ENCODE results near the gene SYT6.

The SYT6 gene

DNA sequence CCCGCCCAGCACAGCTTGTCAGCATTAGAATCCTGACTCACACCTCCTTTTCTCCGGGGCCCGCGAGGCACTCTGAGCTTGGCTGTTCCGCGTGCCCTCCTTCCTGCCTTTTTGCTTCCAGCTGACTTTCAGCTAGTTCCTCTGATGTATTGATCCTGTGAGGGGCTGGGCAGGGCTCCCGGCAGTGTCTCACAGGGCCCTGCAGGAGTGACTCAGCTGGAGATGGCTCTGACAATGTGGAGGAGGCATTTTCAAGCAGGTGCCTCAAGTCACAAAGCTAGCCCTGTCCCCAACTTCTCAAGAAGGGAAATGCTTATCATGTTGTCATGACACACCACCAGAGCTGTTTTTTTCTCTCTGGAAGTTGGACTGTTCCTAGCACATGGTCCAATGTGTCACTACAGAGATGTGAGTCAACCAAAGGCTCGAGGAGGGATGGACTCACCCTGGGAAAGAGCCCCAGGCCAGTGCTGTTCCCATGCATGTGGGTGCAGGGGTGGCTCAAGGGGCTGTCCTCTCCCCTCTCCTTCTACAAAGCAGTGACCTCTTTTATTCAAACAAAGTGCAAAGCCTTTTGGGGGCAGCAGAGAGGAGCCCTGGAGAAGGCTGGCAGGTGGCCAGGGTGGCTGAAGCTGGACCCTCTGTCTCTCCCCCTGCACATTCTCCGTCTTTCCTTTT is 30.6 kb downstream of the SYT6 start:
- no peak overlapping the region for H3K27ac ChIP-seq (ENCODE audit: low read depth in 2 of 2, low read length in 2 of 2)
- H3K4me1 ChIP-seq (ENCODE audit: control insufficient read depth in 2 of 2, insufficient read depth in 2 of 2, low read length in 2 of 2): no peaks in the 10 kb centered on the region
- H3K9ac ChIP-seq (ENCODE audit: low read depth in 1 of 2, low read length in 2 of 2): no peak overlapping the region
- no peaks in the 10 kb centered on the region for H3K9me3 ChIP-seq (ENCODE audit: control insufficient read depth in 2 of 2, low read length in 2 of 2)
- H3K27me3 ChIP-seq (ENCODE audit: control insufficient read depth in 2 of 2, insufficient read depth in 2 of 2, low read length in 2 of 2): no peaks in the 10 kb centered on the region
- H3K4me3 ChIP-seq (ENCODE audit: low read length in 2 of 2): no peak overlapping the region
- no peaks in the 10 kb centered on the region for H3K36me3 ChIP-seq (ENCODE audit: control insufficient read depth in 2 of 2, insufficient read depth in 2 of 2, low read length in 2 of 2)

- Histone ChIP-seq H3K9ac (ENCODE audit: low read depth in 1 of 2, low read length in 2 of 2) (no peak overlapping the region), H3K36me3 (ENCODE audit: control insufficient read depth in 2 of 2, insufficient read depth in 2 of 2, low read length in 2 of 2) (no peaks in the 10 kb centered on the region), H3K9me3 (ENCODE audit: control insufficient read depth in 2 of 2, low read length in 2 of 2) (no peaks in the 10 kb centered on the region), H3K27ac (ENCODE audit: low read depth in 2 of 2, low read length in 2 of 2) (no peak overlapping the region), H3K4me3 (ENCODE audit: low read length in 2 of 2) (no peak overlapping the region), H3K27me3 (ENCODE audit: control insufficient read depth in 2 of 2, insufficient read depth in 2 of 2, low read length in 2 of 2) (no peaks in the 10 kb centered on the region), H3K4me1 (ENCODE audit: control insufficient read depth in 2 of 2, insufficient read depth in 2 of 2, low read length in 2 of 2) (no peaks in the 10 kb centered on the region)
Observed at GRCh38 chr1:114118351-114118990, 35.2 kb downstream of the SYT6 start.

DNA sequence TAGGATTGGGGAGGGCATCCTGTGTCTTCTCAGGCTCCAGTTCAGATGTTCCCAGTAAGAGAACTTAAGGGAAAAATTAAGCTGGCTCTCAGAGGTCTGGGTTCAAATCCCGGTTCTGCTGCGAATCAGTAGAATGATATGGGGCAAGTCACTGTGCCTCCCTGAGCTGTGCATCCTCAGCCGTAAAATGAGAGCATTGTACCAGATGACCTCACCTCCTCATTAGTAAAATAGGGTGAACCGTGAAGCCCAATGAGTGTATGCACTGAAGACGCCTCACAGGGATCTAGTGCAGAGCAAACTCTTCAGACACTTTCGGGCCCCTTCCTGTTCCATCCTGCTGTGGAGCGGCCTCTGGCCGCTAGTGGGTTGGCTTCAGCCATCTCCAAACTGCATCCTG is 36.0 kb downstream of the SYT6 start:
- H3K27ac ChIP-seq (ENCODE audit: low read depth in 2 of 2, low read length in 2 of 2): no peak overlapping the region
- no peaks in the 10 kb centered on the region for H3K4me1 ChIP-seq (ENCODE audit: control insufficient read depth in 2 of 2, insufficient read depth in 2 of 2, low read length in 2 of 2)
- H3K9me3 ChIP-seq (ENCODE audit: control insufficient read depth in 2 of 2, low read length in 2 of 2): no peaks in the 10 kb centered on the region
- H3K36me3 ChIP-seq (ENCODE audit: control insufficient read depth in 2 of 2, insufficient read depth in 2 of 2, low read length in 2 of 2): no peaks in the 10 kb centered on the region
- H3K27me3 ChIP-seq (ENCODE audit: control insufficient read depth in 2 of 2, insufficient read depth in 2 of 2, low read length in 2 of 2): no peaks in the 10 kb centered on the region
- no peak overlapping the region for H3K9ac ChIP-seq (ENCODE audit: low read depth in 1 of 2, low read length in 2 of 2)
- no peak overlapping the region for H3K4me3 ChIP-seq (ENCODE audit: low read length in 2 of 2)

DNA sequence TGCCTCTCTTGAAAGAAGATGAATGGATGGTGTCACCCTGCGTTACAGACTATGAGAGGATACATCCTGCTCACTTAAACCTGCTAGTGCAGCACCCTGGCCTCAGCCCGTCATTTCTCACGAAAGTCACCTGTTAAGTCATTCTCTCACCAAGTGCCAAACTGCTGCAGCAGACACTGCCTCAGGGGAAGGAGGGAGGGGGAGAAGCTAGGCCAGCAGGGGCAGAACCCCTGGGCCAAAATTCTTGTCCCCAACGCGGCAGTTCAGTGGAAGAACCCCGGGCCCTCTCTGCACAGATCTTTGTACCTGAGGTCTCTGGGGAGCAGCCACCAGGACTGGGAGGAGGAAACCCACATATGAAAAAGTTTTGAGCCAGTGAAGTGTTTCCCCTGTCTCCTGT is 37.6 kb downstream of the SYT6 start:
- Histone ChIP-seq H3K9me3 (ENCODE audit: control insufficient read depth in 2 of 2, low read length in 2 of 2) (no peaks in the 10 kb centered on the region), H3K4me1 (ENCODE audit: control insufficient read depth in 2 of 2, insufficient read depth in 2 of 2, low read length in 2 of 2) (no peaks in the 10 kb centered on the region), H3K36me3 (ENCODE audit: control insufficient read depth in 2 of 2, insufficient read depth in 2 of 2, low read length in 2 of 2) (no peaks in the 10 kb centered on the region), H3K27me3 (ENCODE audit: control insufficient read depth in 2 of 2, insufficient read depth in 2 of 2, low read length in 2 of 2) (no peaks in the 10 kb centered on the region), H3K27ac (ENCODE audit: low read depth in 2 of 2, low read length in 2 of 2) (no peak overlapping the region), H3K9ac (ENCODE audit: low read depth in 1 of 2, low read length in 2 of 2) (no peak overlapping the region), H3K4me3 (ENCODE audit: low read length in 2 of 2) (no peak overlapping the region)

- Histone ChIP-seq H3K27ac (ENCODE audit: low read depth in 2 of 2, low read length in 2 of 2) (no peak overlapping the region), H3K36me3 (ENCODE audit: control insufficient read depth in 2 of 2, insufficient read depth in 2 of 2, low read length in 2 of 2) (no peaks in the 10 kb centered on the region), H3K4me1 (ENCODE audit: control insufficient read depth in 2 of 2, insufficient read depth in 2 of 2, low read length in 2 of 2) (no peaks in the 10 kb centered on the region), H3K4me3 (ENCODE audit: low read length in 2 of 2) (no peak overlapping the region), H3K9me3 (ENCODE audit: control insufficient read depth in 2 of 2, low read length in 2 of 2) (no peaks in the 10 kb centered on the region), H3K27me3 (ENCODE audit: control insufficient read depth in 2 of 2, insufficient read depth in 2 of 2, low read length in 2 of 2) (no peaks in the 10 kb centered on the region), H3K9ac (ENCODE audit: low read depth in 1 of 2, low read length in 2 of 2) (no peak overlapping the region)
Observed at GRCh38 chr1:114114185-114115094, 39.2 kb downstream of the SYT6 start.

GRCh38 chr1:114113411-114114184 is 40.1 kb downstream of the SYT6 start:
- Histone ChIP-seq H3K36me3 (ENCODE audit: control insufficient read depth in 2 of 2, insufficient read depth in 2 of 2, low read length in 2 of 2) (no peaks in the 10 kb centered on the region), H3K4me1 (ENCODE audit: control insufficient read depth in 2 of 2, insufficient read depth in 2 of 2, low read length in 2 of 2) (no peaks in the 10 kb centered on the region), H3K9me3 (ENCODE audit: control insufficient read depth in 2 of 2, low read length in 2 of 2) (no peaks in the 10 kb centered on the region), H3K9ac (ENCODE audit: low read depth in 1 of 2, low read length in 2 of 2) (no peak overlapping the region), H3K4me3 (ENCODE audit: low read length in 2 of 2) (no peak overlapping the region), H3K27me3 (ENCODE audit: control insufficient read depth in 2 of 2, insufficient read depth in 2 of 2, low read length in 2 of 2) (no peaks in the 10 kb centered on the region), H3K27ac (ENCODE audit: low read depth in 2 of 2, low read length in 2 of 2) (no peak overlapping the region)

GRCh38 chr1:114112775-114113174 is 40.9 kb downstream of the SYT6 start:
- no peaks in the 10 kb centered on the region for H3K27me3 ChIP-seq (ENCODE audit: control insufficient read depth in 2 of 2, insufficient read depth in 2 of 2, low read length in 2 of 2)
- no peaks in the 10 kb centered on the region for H3K36me3 ChIP-seq (ENCODE audit: control insufficient read depth in 2 of 2, insufficient read depth in 2 of 2, low read length in 2 of 2)
- no peak overlapping the region for H3K27ac ChIP-seq (ENCODE audit: low read depth in 2 of 2, low read length in 2 of 2)
- no peak overlapping the region for H3K9ac ChIP-seq (ENCODE audit: low read depth in 1 of 2, low read length in 2 of 2)
- no peak overlapping the region for H3K4me3 ChIP-seq (ENCODE audit: low read length in 2 of 2)
- no peaks in the 10 kb centered on the region for H3K4me1 ChIP-seq (ENCODE audit: control insufficient read depth in 2 of 2, insufficient read depth in 2 of 2, low read length in 2 of 2)
- H3K9me3 ChIP-seq (ENCODE audit: control insufficient read depth in 2 of 2, low read length in 2 of 2): no peaks in the 10 kb centered on the region

DNA sequence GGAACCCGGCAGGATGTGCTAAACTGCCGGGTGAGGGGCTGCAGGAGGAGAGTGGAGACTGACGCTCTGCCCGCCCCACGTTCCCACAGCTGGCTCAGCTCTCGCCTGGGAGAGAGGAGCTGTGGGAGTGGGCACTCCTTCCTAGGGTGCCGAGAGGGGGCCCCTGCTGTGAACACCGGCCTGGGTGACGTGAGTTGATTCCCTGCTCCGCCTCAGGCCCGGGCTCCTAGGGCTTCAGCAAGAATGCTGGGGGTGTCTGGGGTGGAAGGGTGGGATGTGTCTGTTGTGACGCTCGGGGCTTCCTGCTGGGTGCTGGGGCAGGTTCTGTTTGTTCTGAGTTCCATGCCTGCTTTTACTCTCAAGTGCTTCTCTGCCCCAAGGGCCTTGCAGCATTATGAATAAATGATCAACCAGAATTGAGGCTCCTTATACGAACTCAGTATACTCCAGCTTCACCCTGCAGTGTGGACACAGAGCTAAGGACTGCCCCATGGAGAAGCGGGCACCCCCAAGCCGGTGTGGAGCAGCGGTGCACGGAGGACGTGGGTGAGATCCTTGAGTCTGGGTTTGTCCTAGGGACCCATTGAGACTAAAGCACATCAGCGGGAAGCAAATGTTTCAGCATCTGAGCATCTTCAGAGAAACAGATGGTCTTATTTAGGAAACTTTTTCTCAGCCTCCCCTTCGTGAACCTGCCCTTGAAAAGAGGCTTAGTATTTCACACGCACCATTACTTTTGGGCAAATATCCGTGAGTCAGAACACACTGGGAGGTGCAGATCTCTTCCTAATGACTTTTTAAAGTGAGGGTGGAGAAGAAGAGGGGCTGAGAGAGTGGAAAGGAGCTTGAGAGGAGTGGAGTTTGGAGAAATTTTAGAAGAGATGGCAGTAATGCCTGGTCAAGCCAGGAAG is 41.7 kb downstream of the SYT6 start:
- Histone ChIP-seq H3K36me3 (ENCODE audit: control insufficient read depth in 2 of 2, insufficient read depth in 2 of 2, low read length in 2 of 2) (no peaks in the 10 kb centered on the region), H3K4me1 (ENCODE audit: control insufficient read depth in 2 of 2, insufficient read depth in 2 of 2, low read length in 2 of 2) (no peaks in the 10 kb centered on the region), H3K9me3 (ENCODE audit: control insufficient read depth in 2 of 2, low read length in 2 of 2) (no peaks in the 10 kb centered on the region), H3K27me3 (ENCODE audit: control insufficient read depth in 2 of 2, insufficient read depth in 2 of 2, low read length in 2 of 2) (no peaks in the 10 kb centered on the region), H3K9ac (ENCODE audit: low read depth in 1 of 2, low read length in 2 of 2) (no peak overlapping the region), H3K27ac (ENCODE audit: low read depth in 2 of 2, low read length in 2 of 2) (no peak overlapping the region), H3K4me3 (ENCODE audit: low read length in 2 of 2) (no peak overlapping the region)

DNA sequence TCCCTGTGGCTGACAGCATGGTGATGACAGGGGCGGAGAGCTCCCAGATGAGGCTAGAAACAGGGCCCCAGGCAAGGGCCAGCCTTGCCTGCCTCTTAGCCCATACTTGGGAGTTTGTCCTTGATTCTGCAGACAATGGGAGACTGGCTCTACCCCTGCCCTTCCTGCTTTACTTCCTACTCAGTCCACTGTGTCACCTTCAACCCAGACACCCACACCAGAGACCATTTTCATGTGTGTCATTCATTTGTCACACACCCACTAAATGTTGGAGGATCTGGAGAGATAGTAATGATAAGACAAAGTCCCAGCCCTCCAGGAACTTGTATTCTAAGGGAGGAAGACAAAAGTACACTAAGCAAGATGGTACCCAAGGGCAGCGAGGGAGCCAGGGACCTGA is 43.7 kb downstream of the SYT6 start:
- Histone ChIP-seq H3K9me3 (ENCODE audit: control insufficient read depth in 2 of 2, low read length in 2 of 2) (no peaks in the 10 kb centered on the region), H3K4me1 (ENCODE audit: control insufficient read depth in 2 of 2, insufficient read depth in 2 of 2, low read length in 2 of 2) (no peaks in the 10 kb centered on the region), H3K9ac (ENCODE audit: low read depth in 1 of 2, low read length in 2 of 2) (no peak overlapping the region)

More for the DNA sequence above, 43.7 kb downstream of the SYT6 start:
- H3K27me3 ChIP-seq (ENCODE audit: control insufficient read depth in 2 of 2, insufficient read depth in 2 of 2, low read length in 2 of 2): no peaks in the 10 kb centered on the region
- no peaks in the 10 kb centered on the region for H3K36me3 ChIP-seq (ENCODE audit: control insufficient read depth in 2 of 2, insufficient read depth in 2 of 2, low read length in 2 of 2)
- no peak overlapping the region for H3K27ac ChIP-seq (ENCODE audit: low read depth in 2 of 2, low read length in 2 of 2)
- H3K4me3 ChIP-seq (ENCODE audit: low read length in 2 of 2): no peak overlapping the region

Measured in mucosa of rectum (tissue), 2 donors.